NCI-H345 treated with DMSO at 0.1 percent for 48 hours (cell line): ENCODE measurements around the gene FUS.

Experiments
- DNase-seq: peaks from one replicate; lab custom pipeline; 2025; ENCODE audit not compliant: unreplicated experiment; lab: John Stamatoyannopoulos, UW

The FUS gene

DNA sequence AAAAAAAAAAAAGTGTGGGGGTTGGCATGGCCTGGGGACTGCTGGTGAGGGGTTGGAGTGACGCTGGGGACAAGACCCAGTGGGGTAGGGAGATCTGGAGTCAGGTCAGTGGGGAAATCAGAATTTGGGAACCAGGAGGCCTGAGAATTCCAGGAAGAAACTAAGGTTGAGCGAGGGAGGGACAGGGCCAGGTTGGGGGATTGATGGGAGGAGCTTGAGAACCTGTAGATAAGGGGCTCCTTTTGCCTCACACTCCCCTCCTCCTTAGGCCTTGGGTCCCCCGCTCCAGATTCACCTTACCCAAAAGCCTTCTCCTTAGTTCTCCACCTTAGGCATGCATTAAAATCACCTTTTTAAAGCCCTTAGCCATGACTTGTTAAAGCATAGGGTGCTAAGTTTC, 45.3 kb downstream of the FUS start:
- no peak for DNase-seq

DNA sequence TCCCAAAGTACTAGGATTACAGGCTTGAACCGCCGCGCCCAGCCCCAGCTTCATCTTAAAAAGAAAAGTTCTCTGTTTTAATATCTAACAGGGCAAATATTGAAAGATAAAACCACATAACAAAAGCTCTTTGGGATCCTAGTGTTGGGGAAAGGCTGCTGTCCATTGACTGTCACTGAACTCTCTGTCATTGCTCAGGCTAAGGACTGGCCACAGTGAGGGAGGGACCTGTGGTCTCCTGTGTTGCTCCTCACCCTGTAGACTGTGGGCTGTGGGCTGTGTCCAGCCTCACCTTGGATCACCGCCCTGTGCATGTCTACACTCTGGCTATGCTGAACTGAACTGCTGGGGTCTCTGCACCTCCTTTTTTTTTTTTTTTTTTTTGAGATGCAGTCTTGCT, 48.3 kb downstream of the FUS start:
- DNase-seq: no peak

DNA sequence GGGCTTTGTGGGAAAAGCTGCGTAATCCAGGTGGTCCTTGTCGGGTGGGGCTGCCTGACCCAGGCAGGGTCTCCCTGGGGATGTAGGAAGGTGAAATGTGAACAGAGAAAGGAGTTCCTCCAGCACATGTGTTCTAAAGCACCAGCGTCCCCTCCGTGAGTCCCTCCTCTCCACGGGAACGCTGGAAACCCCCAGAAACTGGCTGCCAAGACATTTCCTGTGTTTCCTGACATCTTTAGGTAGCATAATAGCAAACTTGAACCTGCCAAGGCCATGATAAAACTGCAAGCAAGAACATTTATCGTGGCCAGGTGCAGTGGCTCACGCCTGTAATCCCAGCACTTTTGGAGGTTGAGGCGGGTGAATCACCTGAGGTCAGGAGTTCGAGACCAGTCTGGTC, 49.6 kb downstream of the FUS start:
- no peak for DNase-seq

DNA sequence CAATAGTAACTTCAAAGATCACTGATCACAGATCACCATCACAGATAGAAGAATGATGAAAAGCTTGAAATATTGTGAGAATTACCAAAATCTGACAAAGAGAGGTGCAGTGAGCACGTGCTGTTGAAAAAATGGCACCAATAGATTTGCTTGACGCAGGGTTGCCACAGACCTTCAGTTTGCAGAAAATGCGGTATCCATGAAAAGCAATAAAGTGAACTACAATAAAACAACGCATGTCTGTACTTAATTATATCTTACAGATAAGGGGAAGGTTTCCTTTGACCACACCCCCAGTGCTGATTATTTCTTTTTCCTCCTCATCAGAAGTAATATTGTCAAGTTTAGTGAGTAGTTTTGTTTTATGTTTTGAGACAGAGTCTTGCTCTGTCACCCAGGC, 58.1 kb downstream of the FUS start:
- no peak for DNase-seq
